DOHH2 (cell line): Measurements from ENCODE around the gene CRTC2.

Experiments
- EZH2phosphoT487 ChIP-seq: fragments of 200-600 bp; sonication (generic); IDR thresholded peaks from 2 replicates; pipeline ENCODE4 v1.6.1; 2017; ENCODE audit warnings: borderline replicate concordance, mild to moderate bottlenecking, antibody characterized with exemption, low read length, moderate library complexity, mixed read lengths
- TF ChIP-seq, protein P1 (sequence below): fragments of 200-600 bp; sonication (generic); IDR thresholded peaks from one replicate; pipeline ENCODE4 v1.5.1; 2014; ENCODE audit warnings: antibody characterized with exemption, mild to moderate bottlenecking, low read depth, low read length; ENCODE audit not compliant: poor library complexity, severe bottlenecking

GRCh38 chr1:153928245-153928644, 30.2 kb downstream of the CRTC2 start:
- TF ChIP-seq EZH2phosphoT487, result no peak
- TF ChIP-seq, protein P1, sequence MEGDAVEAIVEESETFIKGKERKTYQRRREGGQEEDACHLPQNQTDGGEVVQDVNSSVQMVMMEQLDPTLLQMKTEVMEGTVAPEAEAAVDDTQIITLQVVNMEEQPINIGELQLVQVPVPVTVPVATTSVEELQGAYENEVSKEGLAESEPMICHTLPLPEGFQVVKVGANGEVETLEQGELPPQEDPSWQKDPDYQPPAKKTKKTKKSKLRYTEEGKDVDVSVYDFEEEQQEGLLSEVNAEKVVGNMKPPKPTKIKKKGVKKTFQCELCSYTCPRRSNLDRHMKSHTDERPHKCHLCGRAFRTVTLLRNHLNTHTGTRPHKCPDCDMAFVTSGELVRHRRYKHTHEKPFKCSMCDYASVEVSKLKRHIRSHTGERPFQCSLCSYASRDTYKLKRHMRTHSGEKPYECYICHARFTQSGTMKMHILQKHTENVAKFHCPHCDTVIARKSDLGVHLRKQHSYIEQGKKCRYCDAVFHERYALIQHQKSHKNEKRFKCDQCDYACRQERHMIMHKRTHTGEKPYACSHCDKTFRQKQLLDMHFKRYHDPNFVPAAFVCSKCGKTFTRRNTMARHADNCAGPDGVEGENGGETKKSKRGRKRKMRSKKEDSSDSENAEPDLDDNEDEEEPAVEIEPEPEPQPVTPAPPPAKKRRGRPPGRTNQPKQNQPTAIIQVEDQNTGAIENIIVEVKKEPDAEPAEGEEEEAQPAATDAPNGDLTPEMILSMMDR, result no peak
